Mesendoderm (in vitro differentiated cells): ENCODE data around the gene UCN2.

Experiments used
- DNase-seq: peaks from one replicate; pipeline ENCODE4 v3.0.0; 2013
- H2AK5ac ChIP-seq: 2 replicates; pipeline ENCODE4 v1.6.1; 2013; ENCODE audit warnings: low read length, inconsistent platforms
- H2BK120ac ChIP-seq: 2 replicates; pipeline ENCODE4 v1.6.1; 2013; ENCODE audit warnings: low read depth, mild to moderate bottlenecking, low read length, moderate library complexity, mixed read lengths
- H2BK15ac ChIP-seq: replicated peaks from 2 replicates; pipeline ENCODE4 v1.6.1; 2013; ENCODE audit warnings: low read depth, mild to moderate bottlenecking, moderate library complexity
- H2BK5ac ChIP-seq: 2 replicates; pipeline ENCODE4 v1.6.1; 2013; ENCODE audit warnings: low read length, inconsistent platforms
- H3K18ac ChIP-seq: 2 replicates; pipeline ENCODE4 v1.6.1; 2013; ENCODE audit warnings: mild to moderate bottlenecking, low read length, mixed read lengths
- H3K23ac ChIP-seq: one replicate; pipeline ENCODE4 v1.6.1; 2013; ENCODE audit warnings: low read length
- H3K27ac ChIP-seq: 2 replicates; pipeline ENCODE4 v1.5.1; 2013; ENCODE audit warnings: low read depth, mild to moderate bottlenecking, inconsistent platforms, low read length, moderate library complexity
- H3K27me3 ChIP-seq: 2 replicates; pipeline ENCODE4 v1.6.1; 2013; ENCODE audit warnings: low read length, control low read depth, mild to moderate bottlenecking, inconsistent platforms; ENCODE audit not compliant: insufficient read depth, poor library complexity
- H3K36me3 ChIP-seq: 2 replicates; pipeline ENCODE4 v1.6.1; 2013; ENCODE audit warnings: low read length, inconsistent platforms; ENCODE audit not compliant: control insufficient read depth, insufficient read depth
- H3K4ac ChIP-seq: one replicate; pipeline ENCODE4 v1.6.1; 2013; ENCODE audit warnings: low read depth, mild to moderate bottlenecking, low read length, moderate library complexity
- H3K4me1 ChIP-seq: 2 replicates; pipeline ENCODE4 v1.6.1; 2013; ENCODE audit warnings: low read depth, low read length, inconsistent platforms; ENCODE audit not compliant: control insufficient read depth
- H3K4me2 ChIP-seq: 2 replicates; pipeline ENCODE4 v1.6.1; 2013; ENCODE audit warnings: low read length
- H3K4me3 ChIP-seq: 2 replicates; pipeline ENCODE4 v1.5.1; 2013; ENCODE audit warnings: mild to moderate bottlenecking, low read length
- H3K56ac ChIP-seq: one replicate; pipeline ENCODE4 v1.6.1; 2013; ENCODE audit warnings: low read length
- H3K79me1 ChIP-seq: 2 replicates; pipeline ENCODE4 v1.6.1; 2013; ENCODE audit warnings: low read length, inconsistent platforms
- H3K79me2 ChIP-seq: 2 replicates; pipeline ENCODE4 v1.6.1; 2013; ENCODE audit warnings: mild to moderate bottlenecking, low read length; ENCODE audit not compliant: control insufficient read depth, insufficient read depth
- H3K9ac ChIP-seq: 2 replicates; pipeline ENCODE4 v1.6.1; 2013; ENCODE audit warnings: low read length, inconsistent platforms
- H4K5ac ChIP-seq: one replicate; pipeline ENCODE4 v1.6.1; 2013; ENCODE audit warnings: low read length
- H4K8ac ChIP-seq: one replicate; pipeline ENCODE4 v1.6.1; 2013; ENCODE audit warnings: low read depth, mild to moderate bottlenecking, control low read depth, low read length, moderate library complexity
- WGBS: extraction: QIAGEN DNeasy Blood & Tissue Kit; methylation state at CpG from one replicate; pipeline ENCODE4 v1.1.7; 2013; ENCODE audit warnings: low lambda C conversion rate, missing lambda C conversion rate; ENCODE audit not compliant: insufficient coverage; ENCODE audit errors: extremely low coverage; 5-methylcytosine and 5-hydroxymethylcytosine counted together

UCN2 gene

DNA sequence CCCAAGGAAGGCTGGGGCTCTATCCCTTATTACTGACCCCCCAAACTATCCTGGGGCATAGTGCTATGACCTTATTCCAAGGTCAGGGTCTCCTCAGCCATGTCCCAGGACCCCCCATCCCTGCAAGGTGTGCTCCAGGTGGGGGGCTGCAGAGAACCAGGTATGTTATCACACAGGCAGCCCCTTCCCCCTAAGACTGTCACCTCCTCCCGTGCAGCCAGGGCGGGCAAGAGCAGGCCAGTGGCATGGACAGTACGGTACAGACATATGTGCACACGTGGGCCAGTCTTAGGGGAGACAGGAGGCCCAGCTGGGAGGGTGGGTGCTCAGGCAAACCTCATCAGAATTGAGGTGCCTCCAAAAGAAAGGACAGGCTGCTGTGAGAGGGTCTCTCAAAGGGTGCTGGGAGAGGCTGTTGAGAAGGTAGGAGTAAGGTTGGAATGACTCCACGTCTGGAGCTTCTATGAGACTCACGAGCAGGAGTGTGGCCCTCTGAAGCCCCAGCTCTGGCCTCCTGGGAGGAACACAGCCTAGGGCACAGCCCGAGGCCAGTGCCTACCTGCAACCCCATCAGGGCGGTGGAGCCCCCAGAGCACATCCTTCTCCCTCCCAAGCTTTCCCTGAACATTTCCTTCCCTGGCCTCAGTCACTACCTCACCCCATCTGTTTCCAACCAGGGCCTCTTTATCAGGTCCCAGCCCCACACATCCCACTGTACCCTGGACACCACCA lies 33.3 kb upstream of the UCN2 start:
- H3K56ac ChIP-seq = no peak overlapping the region
- no peak overlapping the region for H2BK5ac ChIP-seq
- H3K79me2 ChIP-seq = no peaks in the 10 kb centered on the region
- no peak overlapping the region for H2BK120ac ChIP-seq
- H3K79me1 ChIP-seq = no peaks in the 10 kb centered on the region
- no peak overlapping the region for H2BK15ac ChIP-seq
- no peak overlapping the region for H3K4me2 ChIP-seq
- no peaks in the 10 kb centered on the region for H3K27me3 ChIP-seq
- H3K36me3 ChIP-seq = peaks cover 25% of the 10 kb centered on the region
- no peak overlapping the region for H3K4me3 ChIP-seq
- H4K5ac ChIP-seq = no peak overlapping the region
- peaks cover 9% of the 10 kb centered on the region for H3K4me1 ChIP-seq
- H3K9ac ChIP-seq = no peak overlapping the region
- WGBS = no CpG with 5 or more reads among the region's 8 CpGs
- no peak overlapping the region for H3K4ac ChIP-seq
- DNase-seq = no peak
- no peak overlapping the region for H3K18ac ChIP-seq
- no peak overlapping the region for H3K23ac ChIP-seq
- H4K8ac ChIP-seq = no peak overlapping the region
- H2AK5ac ChIP-seq = no peak overlapping the region
- H3K27ac ChIP-seq = no peak overlapping the region

DNA sequence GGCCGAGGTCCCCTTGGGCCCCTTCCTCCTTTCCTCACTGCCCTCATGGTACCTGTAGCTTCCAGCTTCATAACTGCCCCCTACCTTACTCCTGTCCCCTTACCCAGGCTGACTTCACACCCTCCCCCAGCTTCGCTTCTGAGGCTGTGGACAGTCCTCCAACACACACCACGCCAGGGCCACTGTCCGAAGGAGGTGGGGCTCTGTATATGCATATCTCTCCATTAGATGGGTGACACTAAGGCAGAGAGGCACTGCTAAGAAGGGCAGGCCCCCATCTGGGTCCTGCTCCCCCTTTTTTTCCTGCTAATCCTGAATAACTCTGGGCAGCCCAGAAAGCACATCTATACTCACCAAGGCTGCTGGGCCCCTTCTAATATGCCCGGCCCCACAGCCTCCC lies 32.6 kb upstream of the UCN2 start:
- Histone ChIP-seq H3K56ac (no peak overlapping the region), H4K5ac (no peak overlapping the region), H3K4me1 (peaks cover 9% of the 10 kb centered on the region), H3K79me2 (no peaks in the 10 kb centered on the region), H3K79me1 (no peaks in the 10 kb centered on the region), H4K8ac (no peak overlapping the region), H3K4ac (no peak overlapping the region), H3K36me3 (peaks cover 21% of the 10 kb centered on the region), H3K4me2 (no peak overlapping the region), H3K27ac (peak overlapping the region; percentile 3), H3K27me3 (no peaks in the 10 kb centered on the region), H2AK5ac (no peak overlapping the region), H3K4me3 (no peak overlapping the region), H2BK120ac (no peak overlapping the region), H3K23ac (no peak overlapping the region), H2BK5ac (no peak overlapping the region), H3K18ac (no peak overlapping the region), H3K9ac (no peak overlapping the region), H2BK15ac (no peak overlapping the region)
- WGBS = no CpG with 5 or more reads among the region's 5 CpGs
- no peak for DNase-seq

DNA sequence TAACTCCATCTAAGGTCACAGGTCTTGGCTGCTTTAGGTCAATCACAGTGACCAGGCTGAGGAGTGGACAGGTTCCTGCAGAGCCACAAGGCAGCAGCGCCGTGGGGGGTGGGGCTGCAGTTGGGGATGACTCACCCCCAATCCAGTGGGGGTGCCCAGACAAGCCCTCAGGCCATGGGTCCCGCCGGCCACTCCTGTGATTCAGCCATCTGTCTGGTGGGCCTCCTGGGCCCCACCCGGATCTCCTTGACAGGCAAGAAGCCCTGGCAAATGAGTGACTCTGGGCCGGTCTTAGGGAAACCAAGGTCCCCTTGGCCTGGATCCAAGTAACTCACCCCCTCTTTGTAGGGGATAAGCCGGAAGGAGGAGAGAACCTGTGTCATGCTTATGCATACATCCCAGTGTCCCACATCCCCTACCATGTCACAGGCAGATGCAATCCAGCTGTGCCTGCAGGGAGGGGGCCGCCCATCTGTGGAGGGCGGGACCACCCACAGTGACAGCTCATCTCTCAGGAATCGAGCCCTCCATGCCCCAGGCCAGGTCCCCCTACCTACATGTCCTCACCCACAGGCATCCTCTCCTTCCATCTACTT lies 32.0 kb upstream of the UCN2 start:
- Histone ChIP-seq H3K4me3 (no peak overlapping the region), H2AK5ac (no peak overlapping the region)
- DNase-seq = peak; percentile 86

DNA sequence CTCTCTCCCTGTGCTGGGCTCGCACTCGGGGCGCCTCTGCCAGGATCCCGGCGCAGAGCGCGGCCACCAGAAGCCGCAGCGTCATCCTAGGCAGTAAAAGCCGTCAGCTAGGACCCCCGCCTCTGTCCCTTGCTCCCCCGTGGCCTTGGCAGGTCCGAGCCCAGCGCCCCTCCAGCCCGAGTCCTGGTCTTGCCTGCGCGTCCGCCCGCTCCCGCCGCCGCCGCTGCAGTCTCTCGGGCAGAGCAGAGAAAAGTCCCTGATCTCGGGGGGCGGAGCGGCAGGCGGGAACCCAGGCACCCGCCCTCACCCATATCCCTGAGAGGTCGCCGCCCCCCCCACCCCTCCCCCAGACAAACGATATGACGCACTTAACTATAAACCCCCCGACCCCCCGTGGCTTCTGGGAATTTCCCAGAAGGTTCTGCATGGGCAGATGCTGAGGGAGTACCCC lies 31.5 kb upstream of the UCN2 start, which contains the start of gene COL7A1:
Gene COL7A1, minus strand, starts transcription at position 255 of the 451 bp plus-strand sequence. Its CDS starts 170 bp downstream, at position 85.
- Histone ChIP-seq H3K56ac (peak within 1 kb of the TSS; percentile 56), H3K9ac (peak within 1 kb of the TSS; percentile 36), H3K79me2 (no peaks in the 10 kb centered on the region), H3K36me3 (peaks cover 11% of the 10 kb centered on the region), H3K27ac (peak within 1 kb of the TSS; percentile 70), H2BK5ac (no peak within 1 kb of the TSS), H3K18ac (no peak within 1 kb of the TSS), H2AK5ac (no peak within 1 kb of the TSS), H3K4me1 (peaks cover 9% of the 10 kb centered on the region), H4K8ac (no peak within 1 kb of the TSS), H3K79me1 (no peaks in the 10 kb centered on the region), H3K4ac (no peak within 1 kb of the TSS), H3K27me3 (no peaks in the 10 kb centered on the region), H3K4me3 (no peak within 1 kb of the TSS), H2BK15ac (no peak within 1 kb of the TSS), H3K4me2 (no peak within 1 kb of the TSS), H3K23ac (peak within 1 kb of the TSS; percentile 45), H4K5ac (no peak within 1 kb of the TSS), H2BK120ac (no peak within 1 kb of the TSS)
- DNase-seq = no peak
- WGBS = no CpG with 5 or more reads among the region's 35 CpGs

More for the DNA sequence above, 32.0 kb upstream of the UCN2 start:
- Histone ChIP-seq H3K36me3 (peaks cover 16% of the 10 kb centered on the region), H4K5ac (no peak overlapping the region), H3K56ac (no peak overlapping the region), H3K4me1 (peaks cover 9% of the 10 kb centered on the region), H3K27ac (no peak overlapping the region), H3K9ac (no peak overlapping the region), H2BK120ac (no peak overlapping the region), H2BK15ac (no peak overlapping the region), H3K4ac (no peak overlapping the region), H3K79me1 (no peaks in the 10 kb centered on the region), H3K23ac (peak overlapping the region; percentile 45), H2BK5ac (no peak overlapping the region), H4K8ac (no peak overlapping the region), H3K27me3 (no peaks in the 10 kb centered on the region), H3K4me2 (no peak overlapping the region), H3K18ac (no peak overlapping the region), H3K79me2 (no peaks in the 10 kb centered on the region)
- WGBS = no CpG with 5 or more reads among the region's 10 CpGs

DNA sequence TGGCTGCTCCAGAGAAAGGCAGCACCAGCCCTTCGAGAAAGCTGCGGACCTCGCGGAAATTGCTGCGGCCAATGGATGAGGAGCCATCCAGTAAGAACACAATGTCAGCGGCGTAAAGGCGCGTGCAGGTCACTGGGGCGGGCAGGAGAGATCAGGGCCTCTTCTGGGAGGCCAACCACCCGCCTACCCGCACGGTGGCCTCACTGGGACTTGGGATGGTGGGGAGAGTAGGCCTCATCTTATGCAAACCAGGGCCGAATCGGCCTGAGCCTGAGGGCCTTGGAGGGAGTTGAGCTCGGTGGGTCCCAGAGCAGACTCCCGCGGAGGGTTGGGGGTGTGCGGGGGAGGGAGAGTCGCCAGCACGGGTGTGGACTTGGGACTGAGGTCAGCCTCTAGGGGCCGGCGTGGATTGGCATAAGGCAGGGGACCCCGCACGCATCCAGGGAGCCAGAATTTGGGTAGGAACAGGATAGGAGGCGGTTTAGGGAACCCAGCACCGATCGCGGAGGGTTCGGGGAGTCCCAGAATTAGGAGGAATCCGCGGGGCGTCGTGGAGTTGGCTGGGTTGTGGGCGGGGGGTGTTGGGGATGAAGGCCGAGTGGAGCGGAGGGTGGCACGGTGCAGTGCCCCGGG lies 31.0 kb upstream of the UCN2 start:
- Histone ChIP-seq H3K27ac (peak overlapping the region; percentile 70), H3K9ac (peak overlapping the region; percentile 36), H3K56ac (peak overlapping the region; percentile 56), H2BK120ac (no peak overlapping the region), H4K8ac (no peak overlapping the region), H3K4me2 (no peak overlapping the region), H2AK5ac (no peak overlapping the region), H2BK15ac (no peak overlapping the region), H3K79me1 (no peaks in the 10 kb centered on the region), H2BK5ac (no peak overlapping the region), H3K18ac (no peak overlapping the region), H4K5ac (no peak overlapping the region), H3K79me2 (no peaks in the 10 kb centered on the region), H3K4ac (no peak overlapping the region), H3K4me1 (peaks cover 9% of the 10 kb centered on the region), H3K27me3 (no peaks in the 10 kb centered on the region), H3K23ac (no peak overlapping the region), H3K4me3 (no peak overlapping the region), H3K36me3 (peaks cover 5% of the 10 kb centered on the region)
- no CpG with 5 or more reads among the region's 39 CpGs for WGBS
- DNase-seq = peak; percentile 26
